Mesendoderm (in vitro differentiated cells): Measurements from ENCODE around the gene ESPN.
"Not testable (repeated sequence)": the region's sequence is repeated elsewhere in the genome, so short reads cannot be mapped to it uniquely, and the experiment has no call there.

Experiments
- DNase-seq: peaks from one replicate; pipeline ENCODE4 v3.0.0; 2013
- H2AK5ac ChIP-seq: 2 replicates; pipeline ENCODE4 v1.6.1; 2013; ENCODE audit warnings: low read length, inconsistent platforms
- H2BK120ac ChIP-seq: 2 replicates; pipeline ENCODE4 v1.6.1; 2013; ENCODE audit warnings: low read depth, mild to moderate bottlenecking, low read length, moderate library complexity, mixed read lengths
- H2BK15ac ChIP-seq: replicated peaks from 2 replicates; pipeline ENCODE4 v1.6.1; 2013; ENCODE audit warnings: low read depth, mild to moderate bottlenecking, moderate library complexity
- H2BK5ac ChIP-seq: 2 replicates; pipeline ENCODE4 v1.6.1; 2013; ENCODE audit warnings: low read length, inconsistent platforms
- H3K18ac ChIP-seq: 2 replicates; pipeline ENCODE4 v1.6.1; 2013; ENCODE audit warnings: mild to moderate bottlenecking, low read length, mixed read lengths
- H3K23ac ChIP-seq: one replicate; pipeline ENCODE4 v1.6.1; 2013; ENCODE audit warnings: low read length
- H3K27ac ChIP-seq: 2 replicates; pipeline ENCODE4 v1.5.1; 2013; ENCODE audit warnings: low read depth, mild to moderate bottlenecking, inconsistent platforms, low read length, moderate library complexity
- H3K27me3 ChIP-seq: 2 replicates; pipeline ENCODE4 v1.6.1; 2013; ENCODE audit warnings: low read length, control low read depth, mild to moderate bottlenecking, inconsistent platforms; ENCODE audit not compliant: insufficient read depth, poor library complexity
- H3K36me3 ChIP-seq: 2 replicates; pipeline ENCODE4 v1.6.1; 2013; ENCODE audit warnings: low read length, inconsistent platforms; ENCODE audit not compliant: control insufficient read depth, insufficient read depth
- H3K4ac ChIP-seq: one replicate; pipeline ENCODE4 v1.6.1; 2013; ENCODE audit warnings: low read depth, mild to moderate bottlenecking, low read length, moderate library complexity
- H3K4me1 ChIP-seq: 2 replicates; pipeline ENCODE4 v1.6.1; 2013; ENCODE audit warnings: low read depth, low read length, inconsistent platforms; ENCODE audit not compliant: control insufficient read depth
- H3K4me2 ChIP-seq: 2 replicates; pipeline ENCODE4 v1.6.1; 2013; ENCODE audit warnings: low read length
- H3K4me3 ChIP-seq: 2 replicates; pipeline ENCODE4 v1.5.1; 2013; ENCODE audit warnings: mild to moderate bottlenecking, low read length
- H3K56ac ChIP-seq: one replicate; pipeline ENCODE4 v1.6.1; 2013; ENCODE audit warnings: low read length
- H3K79me1 ChIP-seq: 2 replicates; pipeline ENCODE4 v1.6.1; 2013; ENCODE audit warnings: low read length, inconsistent platforms
- H3K79me2 ChIP-seq: 2 replicates; pipeline ENCODE4 v1.6.1; 2013; ENCODE audit warnings: mild to moderate bottlenecking, low read length; ENCODE audit not compliant: control insufficient read depth, insufficient read depth
- H3K9ac ChIP-seq: 2 replicates; pipeline ENCODE4 v1.6.1; 2013; ENCODE audit warnings: low read length, inconsistent platforms
- H4K5ac ChIP-seq: one replicate; pipeline ENCODE4 v1.6.1; 2013; ENCODE audit warnings: low read length
- H4K8ac ChIP-seq: one replicate; pipeline ENCODE4 v1.6.1; 2013; ENCODE audit warnings: low read depth, mild to moderate bottlenecking, control low read depth, low read length, moderate library complexity
- WGBS: extraction: QIAGEN DNeasy Blood & Tissue Kit; methylation state at CpG from one replicate; pipeline ENCODE4 v1.1.7; 2013; ENCODE audit warnings: low lambda C conversion rate, missing lambda C conversion rate; ENCODE audit not compliant: insufficient coverage; ENCODE audit errors: extremely low coverage; 5-methylcytosine and 5-hydroxymethylcytosine counted together

ESPN gene

GRCh38 chr1:6426972-6427350 lies 2.4 kb downstream of the ESPN start:
- Histone ChIP-seq H2AK5ac (no peak overlapping the region), H3K36me3 (no peaks in the 10 kb centered on the region), H3K9ac (no peak overlapping the region), H3K4me2 (no peak overlapping the region), H3K27ac (no peak overlapping the region), H3K79me2 (no peaks in the 10 kb centered on the region), H2BK15ac (no peak overlapping the region), H3K79me1 (no peaks in the 10 kb centered on the region), H3K4me1 (no peaks in the 10 kb centered on the region), H2BK5ac (no peak overlapping the region), H4K5ac (no peak overlapping the region), H3K27me3 (peaks cover 23% of the 10 kb centered on the region), H3K23ac (no peak overlapping the region), H3K4me3 (no peak overlapping the region), H2BK120ac (no peak overlapping the region), H3K56ac (no peak overlapping the region), H3K4ac (no peak overlapping the region), H4K8ac (no peak overlapping the region), H3K18ac (no peak overlapping the region)
- no CpG with 5 or more reads among the region's 10 CpGs for WGBS
- DNase-seq = no peak

GRCh38 chr1:6427441-6428390 lies 3.1 kb downstream of the ESPN start:
- Histone ChIP-seq H4K8ac (no peak overlapping the region), H3K4ac (no peak overlapping the region), H3K18ac (no peak overlapping the region), H3K23ac (no peak overlapping the region), H3K79me1 (no peaks in the 10 kb centered on the region), H2BK5ac (no peak overlapping the region), H2BK15ac (no peak overlapping the region), H2BK120ac (no peak overlapping the region), H3K9ac (no peak overlapping the region), H3K36me3 (no peaks in the 10 kb centered on the region), H3K27ac (no peak overlapping the region), H3K79me2 (no peaks in the 10 kb centered on the region), H3K4me2 (no peak overlapping the region), H4K5ac (no peak overlapping the region), H3K56ac (no peak overlapping the region), H3K4me1 (no peaks in the 10 kb centered on the region), H3K4me3 (no peak overlapping the region), H3K27me3 (peaks cover 22% of the 10 kb centered on the region), H2AK5ac (no peak overlapping the region)
- no peak for DNase-seq
- WGBS = no CpG with 5 or more reads among the region's 26 CpGs

- not testable (repeated sequence) for H4K8ac ChIP-seq, H3K56ac ChIP-seq, H3K4ac ChIP-seq, H3K4me2 ChIP-seq, H4K5ac ChIP-seq, DNase-seq, H3K79me2 ChIP-seq, H3K4me3 ChIP-seq, H3K23ac ChIP-seq, H2AK5ac ChIP-seq, H3K9ac ChIP-seq, H2BK5ac ChIP-seq, H3K27ac ChIP-seq, H3K18ac ChIP-seq, H3K4me1 ChIP-seq, H3K36me3 ChIP-seq, H2BK15ac ChIP-seq, H3K79me1 ChIP-seq, H2BK120ac ChIP-seq
- H3K27me3 ChIP-seq = peaks cover 20% of the 10 kb centered on the region
- WGBS = no CpG with 5 or more reads among the region's 6 CpGs
Measured at GRCh38 chr1:6428453-6428852, 3.9 kb downstream of the ESPN start.

GRCh38 chr1:6429660-6430411 lies 5.3 kb downstream of the ESPN start:
- H3K9ac ChIP-seq, H3K23ac ChIP-seq, H3K18ac ChIP-seq, H3K79me2 ChIP-seq, H3K56ac ChIP-seq, H4K5ac ChIP-seq, H3K27ac ChIP-seq, H3K79me1 ChIP-seq, H3K36me3 ChIP-seq, H3K4me1 ChIP-seq, H2AK5ac ChIP-seq, H2BK120ac ChIP-seq, H3K4me3 ChIP-seq, H2BK15ac ChIP-seq, H3K4ac ChIP-seq, DNase-seq, H4K8ac ChIP-seq, H2BK5ac ChIP-seq, H3K4me2 ChIP-seq: not testable (repeated sequence)
- peaks cover 10% of the 10 kb centered on the region for H3K27me3 ChIP-seq
- no CpG with 5 or more reads among the region's 19 CpGs for WGBS

GRCh38 chr1:6431645-6432579 lies 7.3 kb downstream of the ESPN start:
- not testable (repeated sequence) for DNase-seq, H2AK5ac ChIP-seq, H3K27me3 ChIP-seq, H2BK5ac ChIP-seq, H2BK120ac ChIP-seq, H4K5ac ChIP-seq, H3K18ac ChIP-seq, H3K23ac ChIP-seq, H3K4ac ChIP-seq, H3K4me3 ChIP-seq, H3K36me3 ChIP-seq, H4K8ac ChIP-seq, H3K79me2 ChIP-seq, H3K79me1 ChIP-seq, H3K4me1 ChIP-seq, H3K56ac ChIP-seq, H3K4me2 ChIP-seq, H3K27ac ChIP-seq, H2BK15ac ChIP-seq, H3K9ac ChIP-seq
- no CpG with 5 or more reads among the region's 13 CpGs for WGBS
